Measurements from ENCODE around the gene PDGFA.

Gene PDGFA

DNA sequence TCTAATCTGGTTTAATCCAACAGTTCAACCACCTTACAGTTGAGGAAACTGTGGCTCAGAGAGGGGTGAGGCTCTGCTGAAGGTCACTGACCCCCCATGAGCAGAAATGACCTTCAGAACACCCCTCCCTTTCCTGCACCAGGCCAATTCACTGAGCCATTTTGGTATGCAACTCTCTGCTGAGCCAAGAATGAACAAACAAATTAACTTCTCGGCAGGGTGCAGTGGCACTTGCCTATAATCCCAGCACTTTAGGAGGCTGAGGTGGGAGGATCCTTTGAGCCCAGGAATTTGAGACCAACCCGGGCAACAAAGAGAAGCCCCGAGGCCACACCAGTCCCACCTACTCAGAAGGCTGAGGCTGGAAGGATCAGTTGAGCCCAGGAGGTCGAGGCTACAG is 29.8 kb downstream of the PDGFA start:
- H3K9me3 ChIP-seq (replicated peaks; ENCODE audit: low read length), result no peaks in the 10 kb centered on the region
- H3K4me2 ChIP-seq (ENCODE audit: low read length), result no peak overlapping the region
- peaks cover 43% of the 10 kb centered on the region for H3K27me3 ChIP-seq (ENCODE audit: control insufficient read depth, insufficient read depth, low read length)
- no peaks in the 10 kb centered on the region for H3K4me1 ChIP-seq (ENCODE audit: control insufficient read depth, insufficient read depth, low read length)
- H3K9ac ChIP-seq (ENCODE audit: low read depth, low read length), result no peak overlapping the region
- H3K4me3 ChIP-seq (ENCODE audit: low read length), result no peak overlapping the region
- H3K36me3 ChIP-seq (ENCODE audit: insufficient read depth, low read length), result no peaks in the 10 kb centered on the region

DNA sequence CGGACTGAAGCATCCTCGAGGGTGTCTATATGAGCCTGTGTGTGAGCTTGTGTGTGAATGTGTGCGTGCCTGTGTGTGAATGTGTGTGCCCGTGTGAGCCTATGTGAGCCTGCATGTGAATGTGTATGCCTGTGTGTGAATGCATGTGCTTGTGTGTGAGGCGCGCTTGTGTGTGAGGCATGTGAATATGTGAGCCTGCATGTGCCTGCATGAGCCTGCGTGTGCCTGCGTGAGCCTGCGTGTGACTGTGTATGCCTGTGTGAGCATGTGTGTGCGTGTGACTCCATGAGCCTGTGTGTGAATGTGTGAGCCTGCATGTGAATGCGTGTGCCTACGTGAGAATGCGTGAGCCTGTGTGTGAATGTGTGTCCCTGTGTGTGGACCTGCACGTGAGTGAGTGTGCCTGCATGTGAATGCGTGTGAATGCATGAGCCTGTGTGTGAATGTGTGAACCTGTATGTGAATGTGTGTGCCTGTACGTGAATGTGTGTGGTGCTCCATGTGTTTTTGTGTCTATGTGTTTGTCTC is 33.4 kb downstream of the PDGFA start:
- H3K36me3 ChIP-seq (ENCODE audit: insufficient read depth, low read length), result no peaks in the 10 kb centered on the region
- H3K9me3 ChIP-seq (replicated peaks; ENCODE audit: low read length), result no peaks in the 10 kb centered on the region
- peaks cover 57% of the 10 kb centered on the region for H3K27me3 ChIP-seq (ENCODE audit: control insufficient read depth, insufficient read depth, low read length)
- H3K4me1 ChIP-seq (ENCODE audit: control insufficient read depth, insufficient read depth, low read length), result no peaks in the 10 kb centered on the region
- H3K4me2 ChIP-seq (ENCODE audit: low read length), result no peak overlapping the region
- no peak overlapping the region for H3K4me3 ChIP-seq (ENCODE audit: low read length)
- no peak overlapping the region for H3K9ac ChIP-seq (ENCODE audit: low read depth, low read length)

DNA sequence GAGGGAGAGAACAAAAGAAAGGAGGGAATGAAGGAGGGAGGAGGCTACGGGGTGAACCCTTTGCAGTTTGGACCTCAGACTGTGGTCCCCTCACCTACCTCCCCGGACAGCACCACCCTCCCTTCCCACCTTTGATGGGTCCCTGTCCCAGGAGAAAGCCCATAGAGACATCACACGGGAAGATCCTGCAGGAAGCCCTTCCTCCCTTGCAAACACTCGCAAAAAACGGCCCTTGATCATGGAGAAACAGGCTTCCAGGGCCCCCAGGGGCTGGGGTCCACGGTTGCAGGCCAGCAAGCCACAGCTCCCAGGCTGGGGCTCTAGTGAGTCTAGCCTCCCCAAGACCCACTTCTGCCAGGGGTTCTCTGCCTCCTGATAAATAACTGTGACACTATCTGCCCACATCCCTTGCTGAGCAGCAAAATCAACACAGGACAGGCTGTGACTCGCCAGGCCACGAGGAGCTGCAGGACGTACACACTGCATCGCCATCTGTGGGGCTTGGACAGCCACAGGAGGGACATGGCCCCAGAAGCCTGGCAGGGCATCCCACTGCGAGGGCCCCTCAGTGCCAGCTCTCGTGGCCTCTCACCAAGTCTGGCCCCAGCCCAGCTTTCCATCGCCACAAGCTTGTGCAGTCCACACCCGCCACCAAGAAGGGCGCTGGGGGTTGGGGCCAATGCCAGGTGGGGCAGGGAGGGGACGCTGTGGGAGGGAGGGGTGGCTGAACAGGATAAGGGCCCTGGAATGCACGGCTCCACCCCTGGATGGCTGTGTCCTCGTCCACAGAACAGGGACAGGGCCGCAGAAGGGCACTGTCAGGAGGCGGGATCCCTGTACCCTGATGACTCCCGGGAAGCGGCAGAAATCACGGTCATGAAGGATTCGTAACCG is 34.2 kb downstream of the PDGFA start:
- Histone ChIP-seq H3K4me1 (ENCODE audit: control insufficient read depth, insufficient read depth, low read length) (no peaks in the 10 kb centered on the region), H3K4me2 (ENCODE audit: low read length) (no peak overlapping the region), H3K9ac (ENCODE audit: low read depth, low read length) (no peak overlapping the region), H3K36me3 (ENCODE audit: insufficient read depth, low read length) (no peaks in the 10 kb centered on the region), H3K9me3 (replicated peaks; ENCODE audit: low read length) (no peaks in the 10 kb centered on the region), H3K27me3 (ENCODE audit: control insufficient read depth, insufficient read depth, low read length) (peaks cover 60% of the 10 kb centered on the region), H3K4me3 (ENCODE audit: low read length) (no peak overlapping the region)

- H3K4me1 ChIP-seq (ENCODE audit: control insufficient read depth, insufficient read depth, low read length), result no peaks in the 10 kb centered on the region
- H3K36me3 ChIP-seq (ENCODE audit: insufficient read depth, low read length), result no peaks in the 10 kb centered on the region
- H3K9me3 ChIP-seq (replicated peaks; ENCODE audit: low read length), result no peaks in the 10 kb centered on the region
- H3K4me3 ChIP-seq (ENCODE audit: low read length), result no peak overlapping the region
- no peak overlapping the region for H3K9ac ChIP-seq (ENCODE audit: low read depth, low read length)
- peaks cover 57% of the 10 kb centered on the region for H3K27me3 ChIP-seq (ENCODE audit: control insufficient read depth, insufficient read depth, low read length)
- no peak overlapping the region for H3K4me2 ChIP-seq (ENCODE audit: low read length)
Measured at GRCh38 chr7:484356-485101, 35.1 kb downstream of the PDGFA start.

- no peaks in the 10 kb centered on the region for H3K36me3 ChIP-seq (ENCODE audit: insufficient read depth, low read length)
- peaks cover 57% of the 10 kb centered on the region for H3K27me3 ChIP-seq (ENCODE audit: control insufficient read depth, insufficient read depth, low read length)
- no peaks in the 10 kb centered on the region for H3K4me1 ChIP-seq (ENCODE audit: control insufficient read depth, insufficient read depth, low read length)
- no peak overlapping the region for H3K4me2 ChIP-seq (ENCODE audit: low read length)
- no peak overlapping the region for H3K9ac ChIP-seq (ENCODE audit: low read depth, low read length)
- H3K4me3 ChIP-seq (ENCODE audit: low read length), result no peak overlapping the region
- H3K9me3 ChIP-seq (replicated peaks; ENCODE audit: low read length), result no peaks in the 10 kb centered on the region
Measured at GRCh38 chr7:483656-484355, 35.8 kb downstream of the PDGFA start.

- Histone ChIP-seq H3K9ac (ENCODE audit: low read depth, low read length) (no peak overlapping the region), H3K36me3 (ENCODE audit: insufficient read depth, low read length) (no peaks in the 10 kb centered on the region), H3K4me3 (ENCODE audit: low read length) (no peak overlapping the region), H3K4me1 (ENCODE audit: control insufficient read depth, insufficient read depth, low read length) (no peaks in the 10 kb centered on the region), H3K9me3 (replicated peaks; ENCODE audit: low read length) (no peaks in the 10 kb centered on the region), H3K4me2 (ENCODE audit: low read length) (no peak overlapping the region), H3K27me3 (ENCODE audit: control insufficient read depth, insufficient read depth, low read length) (peaks cover 53% of the 10 kb centered on the region)
Measured at GRCh38 chr7:482521-483083, 37.0 kb downstream of the PDGFA start.

- Histone ChIP-seq H3K4me3 (ENCODE audit: low read length) (no peak overlapping the region), H3K27me3 (ENCODE audit: control insufficient read depth, insufficient read depth, low read length) (peaks cover 42% of the 10 kb centered on the region), H3K9ac (ENCODE audit: low read depth, low read length) (no peak overlapping the region), H3K4me1 (ENCODE audit: control insufficient read depth, insufficient read depth, low read length) (no peaks in the 10 kb centered on the region), H3K36me3 (ENCODE audit: insufficient read depth, low read length) (no peaks in the 10 kb centered on the region), H3K4me2 (ENCODE audit: low read length) (no peak overlapping the region), H3K9me3 (replicated peaks; ENCODE audit: low read length) (no peaks in the 10 kb centered on the region)
Measured at GRCh38 chr7:481219-481930, 38.3 kb downstream of the PDGFA start.

- Histone ChIP-seq H3K4me2 (ENCODE audit: low read length) (no peak overlapping the region), H3K9ac (ENCODE audit: low read depth, low read length) (no peak overlapping the region), H3K36me3 (ENCODE audit: insufficient read depth, low read length) (no peaks in the 10 kb centered on the region), H3K4me3 (ENCODE audit: low read length) (no peak overlapping the region), H3K9me3 (replicated peaks; ENCODE audit: low read length) (no peaks in the 10 kb centered on the region), H3K4me1 (ENCODE audit: control insufficient read depth, insufficient read depth, low read length) (no peaks in the 10 kb centered on the region), H3K27me3 (ENCODE audit: control insufficient read depth, insufficient read depth, low read length) (peaks cover 35% of the 10 kb centered on the region)
Measured at GRCh38 chr7:480531-481218, 39.0 kb downstream of the PDGFA start.

- Histone ChIP-seq H3K27me3 (ENCODE audit: control insufficient read depth, insufficient read depth, low read length) (peaks cover 30% of the 10 kb centered on the region), H3K9ac (ENCODE audit: low read depth, low read length) (no peak overlapping the region), H3K9me3 (replicated peaks; ENCODE audit: low read length) (no peaks in the 10 kb centered on the region), H3K4me2 (ENCODE audit: low read length) (no peak overlapping the region), H3K4me1 (ENCODE audit: control insufficient read depth, insufficient read depth, low read length) (no peaks in the 10 kb centered on the region), H3K36me3 (ENCODE audit: insufficient read depth, low read length) (no peaks in the 10 kb centered on the region), H3K4me3 (ENCODE audit: low read length) (no peak overlapping the region)
Measured at GRCh38 chr7:479948-480499, 39.6 kb downstream of the PDGFA start.
